Stimulated activated CD8-positive, alpha-beta memory T cell treated with anti-CD3 and anti-CD28 coated beads, Interleukin-15, amount 100 ng/mL, for 48 hours (primary cell): ENCODE results near the gene SYNE4.
A peak's percentile ranks its signal among the peaks of the same experiment; 100 is the strongest.
"Not testable (repeated sequence)": the region's sequence is repeated elsewhere in the genome, so short reads cannot be mapped to it uniquely, and the experiment has no call there.

Source experiments
- DNase-seq, 2 donors: peaks; one replicate each; pipeline ENCODE4 v3.0.0-alpha.2; 2020; ENCODE audit warnings: low read depth in 2 of 2

Gene SYNE4, protein sequence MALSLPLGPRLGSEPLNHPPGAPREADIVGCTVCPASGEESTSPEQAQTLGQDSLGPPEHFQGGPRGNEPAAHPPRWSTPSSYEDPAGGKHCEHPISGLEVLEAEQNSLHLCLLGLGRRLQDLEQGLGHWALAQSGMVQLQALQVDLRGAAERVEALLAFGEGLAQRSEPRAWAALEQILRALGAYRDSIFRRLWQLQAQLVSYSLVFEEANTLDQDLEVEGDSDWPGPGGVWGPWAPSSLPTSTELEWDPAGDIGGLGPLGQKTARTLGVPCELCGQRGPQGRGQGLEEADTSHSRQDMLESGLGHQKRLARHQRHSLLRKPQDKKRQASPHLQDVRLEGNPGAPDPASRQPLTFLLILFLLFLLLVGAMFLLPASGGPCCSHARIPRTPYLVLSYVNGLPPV

DNA sequence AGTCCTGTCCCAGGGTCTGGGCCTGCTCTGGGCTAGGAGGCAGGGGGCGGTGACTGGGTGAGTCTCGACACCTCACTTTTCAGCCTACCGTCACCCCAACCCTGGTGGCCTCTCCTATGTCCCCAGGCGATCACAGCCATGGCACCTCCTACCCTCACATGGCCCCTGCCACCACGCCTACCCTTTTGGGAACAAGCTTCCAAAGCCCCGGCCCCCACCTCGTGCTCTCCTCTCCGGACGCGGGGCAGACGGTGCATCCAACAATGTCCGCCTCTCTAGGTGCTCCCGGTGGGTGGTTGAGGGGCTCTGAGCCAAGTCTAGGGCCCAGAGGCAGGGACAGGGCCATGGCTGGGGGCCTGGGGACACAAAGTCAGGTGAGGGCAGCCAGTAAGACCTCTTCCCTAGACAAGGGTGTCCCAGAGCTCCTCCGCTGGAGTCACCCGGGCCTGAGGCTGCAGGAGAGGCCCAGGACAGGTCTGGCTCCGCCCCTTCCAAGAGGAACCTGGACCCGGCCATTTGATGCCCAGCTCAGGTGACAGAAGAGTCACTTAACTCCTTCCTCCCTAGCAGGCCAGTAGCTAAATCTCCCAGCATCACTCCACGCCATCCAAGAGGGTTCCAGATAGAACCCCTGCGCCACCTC, at the start of gene SYNE4:
Gene SYNE4 (minus strand): TSS at position 478 of the 643 bp plus-strand sequence. CDS start 132 bp downstream, at position 346.
- no peak for DNase-seq

DNA sequence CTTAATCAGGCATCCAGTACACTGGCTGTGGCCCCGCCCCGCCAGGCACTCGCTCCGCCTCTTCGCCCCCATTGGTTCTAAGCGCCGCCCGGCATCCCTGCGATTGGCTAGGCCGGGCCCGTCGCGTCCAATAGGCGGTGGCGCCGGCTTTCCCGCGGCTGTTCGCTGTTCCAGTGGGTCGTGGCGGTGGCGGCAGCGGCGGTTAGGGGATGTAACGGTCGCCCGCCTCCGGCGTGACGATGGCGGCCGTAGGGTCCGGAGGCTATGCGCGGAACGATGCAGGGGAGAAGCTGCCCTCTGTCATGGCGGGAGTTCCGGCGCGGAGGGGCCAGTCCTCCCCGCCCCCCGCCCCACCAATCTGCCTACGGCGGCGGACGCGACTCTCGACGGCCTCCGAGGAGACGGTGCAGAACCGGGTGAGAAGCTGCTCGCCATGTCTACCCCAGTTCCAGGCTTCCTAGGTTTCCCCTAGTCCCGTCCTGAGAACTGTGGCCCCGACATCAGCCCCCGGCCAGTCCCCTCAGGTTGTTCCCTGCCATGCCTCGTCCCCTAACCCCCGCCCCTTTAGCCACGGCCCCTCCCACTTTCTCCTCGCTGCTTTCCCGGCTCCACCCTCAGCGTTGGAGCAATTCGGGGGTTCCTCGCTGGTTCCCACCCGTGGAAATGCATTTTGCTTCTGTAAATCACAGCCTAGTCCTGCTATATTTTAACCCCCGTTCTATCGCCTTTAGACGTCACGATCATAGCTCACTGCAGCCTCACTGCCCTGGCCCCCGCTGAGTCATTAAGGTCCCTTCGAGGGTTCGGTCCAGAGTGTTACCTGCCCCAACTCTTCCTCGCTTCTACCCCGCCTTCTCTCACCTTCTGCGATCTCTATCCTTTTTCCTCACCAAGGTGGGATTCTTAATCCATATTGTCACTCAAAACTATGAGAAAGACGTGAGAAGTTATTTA, 46.4 kb upstream of the SYNE4 start, which contains the start of gene WDR62:
Gene WDR62 (plus strand): TSS at position 165 of the 954 bp plus-strand sequence. CDS start 75 bp downstream, at position 240.
- peak; percentile 91 to 93 for DNase-seq

DNA sequence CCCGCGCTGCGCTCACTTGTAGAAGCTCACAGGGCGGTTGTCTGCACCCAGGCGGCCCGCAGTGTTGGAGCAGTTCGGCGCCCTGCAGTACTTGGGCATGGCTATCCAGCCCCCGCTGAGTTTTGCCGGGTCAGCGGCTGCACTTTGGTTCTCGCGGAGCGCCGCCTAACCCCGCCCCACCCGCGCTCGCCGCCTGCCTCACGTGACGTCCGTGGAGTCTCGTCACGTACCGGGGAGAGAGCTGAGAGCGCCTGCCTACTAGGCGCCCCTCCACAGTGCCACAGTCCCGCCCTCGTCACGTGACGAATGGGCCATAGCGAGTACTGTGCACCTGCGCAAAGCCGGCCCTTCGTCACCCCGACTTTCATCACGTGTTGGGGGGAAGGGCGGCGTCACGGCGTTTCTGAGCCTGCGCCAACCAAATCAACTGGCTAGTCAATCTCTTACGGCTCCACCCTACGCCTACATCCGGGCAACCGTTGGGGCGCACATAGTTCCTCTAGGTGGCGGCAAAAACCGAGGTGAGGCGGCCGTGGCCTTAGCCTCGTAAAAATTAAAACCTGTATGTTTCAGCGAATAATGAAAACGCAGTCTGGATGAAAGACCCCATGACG, 45.6 kb upstream of the SYNE4 start, which contains the start of gene THAP8:
Gene THAP8 (minus strand): TSS at position 167 of the 614 bp plus-strand sequence. CDS start 68 bp downstream, at position 99.
- peak; percentile 100 for DNase-seq

DNA sequence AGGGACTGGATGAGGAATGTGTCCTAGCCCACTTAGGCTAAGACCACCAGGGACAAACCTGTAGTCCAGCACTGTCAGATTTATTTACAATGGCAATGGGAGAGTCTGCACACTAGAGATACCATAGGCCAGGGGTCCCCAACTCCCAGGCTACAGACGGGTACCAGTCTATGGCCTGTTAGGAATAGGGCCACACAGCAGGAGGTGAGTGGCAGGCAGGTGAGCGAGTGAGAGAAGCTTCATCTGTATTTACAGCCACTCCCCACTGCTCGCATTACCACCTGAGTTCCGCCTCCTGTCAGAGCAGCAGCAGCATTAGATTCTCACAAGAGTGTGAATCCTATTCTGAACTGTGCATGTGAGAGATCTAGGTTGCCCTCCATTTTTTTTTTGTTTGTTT, 43.0 kb upstream of the SYNE4 start:
- DNase-seq = no peak

DNA sequence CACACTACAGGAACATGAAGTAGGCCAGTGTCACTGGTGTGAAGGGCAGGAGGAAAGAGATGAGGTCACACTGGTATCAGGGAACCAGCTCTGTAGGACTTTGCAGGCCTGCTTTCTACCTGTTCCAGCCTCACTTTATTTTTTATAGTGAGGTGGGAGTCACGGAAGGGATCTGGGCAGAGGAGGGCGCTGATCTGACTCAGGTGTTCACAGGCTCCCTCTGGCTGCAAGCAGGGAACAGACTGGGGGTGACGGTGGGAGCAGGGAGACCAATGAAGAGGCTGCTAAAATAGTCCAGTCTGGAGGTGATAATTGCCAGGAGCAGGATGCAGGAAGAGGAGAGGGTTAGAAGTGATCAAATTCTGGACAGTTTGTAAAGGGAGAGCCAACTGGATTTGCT, 42.6 kb upstream of the SYNE4 start:
- DNase-seq = no peak

DNA sequence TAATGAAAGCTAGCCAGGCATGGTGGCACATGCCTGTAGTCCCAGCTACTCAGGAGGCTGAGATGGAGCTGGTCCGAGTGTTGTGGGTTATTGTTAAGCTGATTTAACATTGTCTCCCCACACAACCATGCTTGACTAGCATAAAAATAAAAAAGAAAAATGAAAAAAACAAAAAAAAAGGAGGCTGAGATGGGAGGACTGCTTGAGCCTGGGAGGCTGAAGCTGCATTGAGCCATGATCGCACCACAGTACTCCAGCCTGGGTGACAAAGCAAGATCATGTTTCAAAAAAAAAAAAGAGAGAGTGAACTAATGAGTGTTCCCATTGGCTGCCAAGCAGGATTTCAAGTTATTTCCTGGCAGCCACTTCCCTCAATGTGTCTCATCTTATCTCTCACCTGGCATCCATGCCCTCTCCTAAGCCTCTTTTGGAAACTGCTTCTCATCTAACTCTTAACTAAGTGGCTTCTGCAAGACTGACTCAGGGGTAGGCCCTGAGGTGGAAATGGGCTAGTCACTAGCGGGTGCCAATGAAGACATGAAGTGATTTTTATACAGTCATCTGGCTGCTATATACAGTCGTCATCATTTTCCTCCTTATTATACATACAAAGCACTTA, 40.6 kb upstream of the SYNE4 start:
- no peak for DNase-seq

DNA sequence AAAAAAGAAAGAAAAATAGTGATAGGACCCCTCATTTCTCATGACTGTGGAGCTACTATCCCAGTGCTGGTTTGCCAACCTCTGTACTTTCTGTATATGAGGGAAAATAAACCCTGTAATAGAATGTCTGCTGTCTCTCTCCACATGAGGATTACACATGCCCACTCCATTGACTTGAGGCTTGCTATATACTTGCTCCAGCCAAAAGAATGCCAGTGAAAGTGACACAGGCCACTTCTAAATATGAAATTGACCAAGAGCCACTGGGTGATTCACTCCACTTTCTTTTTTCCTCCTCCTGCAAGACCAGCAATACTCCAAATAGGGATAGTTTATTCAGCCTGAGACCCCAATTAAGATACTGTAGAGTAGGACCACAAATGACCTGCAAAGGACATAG, 39.2 kb upstream of the SYNE4 start:
- no peak for DNase-seq

DNA sequence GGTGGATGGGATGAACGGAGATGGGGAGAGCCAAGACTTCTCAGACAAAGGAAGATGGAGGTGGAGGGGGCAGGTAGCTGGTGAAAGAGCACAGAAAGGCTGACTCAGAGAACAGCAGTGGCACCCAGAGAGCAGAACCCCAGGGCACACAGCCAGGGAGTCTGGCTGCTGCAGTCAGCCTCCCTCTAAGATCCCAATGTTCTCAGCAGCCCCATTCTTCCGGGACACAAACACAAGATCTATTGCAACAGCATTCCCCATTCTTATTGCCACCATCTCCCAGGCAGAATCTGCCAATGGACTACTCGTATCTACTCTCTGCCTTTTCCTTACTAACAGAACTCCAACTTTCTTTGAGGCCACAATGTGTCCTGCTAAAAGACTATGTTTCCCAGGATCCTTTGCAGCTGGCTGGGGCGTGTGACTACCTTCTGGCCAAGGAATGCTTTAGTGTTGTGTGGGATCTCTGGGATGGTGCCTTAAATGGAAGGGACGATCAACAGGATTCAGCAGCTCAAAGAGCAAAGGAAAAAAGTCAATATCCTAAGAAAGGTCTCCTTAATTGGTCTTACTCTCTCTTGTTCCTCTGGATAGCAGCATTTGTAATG, 37.9 kb upstream of the SYNE4 start:
- DNase-seq = no peak

DNA sequence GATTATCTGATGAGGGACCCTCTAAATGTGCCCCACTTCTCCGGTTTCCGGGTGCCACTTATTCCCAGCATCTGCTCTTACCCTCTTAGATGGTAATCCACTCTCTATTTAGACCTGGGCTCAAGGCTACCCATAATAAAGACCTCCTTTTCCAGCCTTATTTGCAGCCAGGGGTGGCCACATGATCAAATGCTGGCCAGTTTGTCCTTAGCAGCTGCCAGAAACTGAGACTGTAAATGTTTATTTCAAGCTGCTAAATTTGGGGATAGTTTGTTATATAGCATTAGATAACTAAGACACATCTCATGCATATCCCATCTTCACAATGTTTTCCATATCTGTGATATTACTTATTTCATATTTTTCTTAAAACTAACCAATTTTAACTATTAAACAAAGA, 35.3 kb upstream of the SYNE4 start:
- no peak for DNase-seq

DNA sequence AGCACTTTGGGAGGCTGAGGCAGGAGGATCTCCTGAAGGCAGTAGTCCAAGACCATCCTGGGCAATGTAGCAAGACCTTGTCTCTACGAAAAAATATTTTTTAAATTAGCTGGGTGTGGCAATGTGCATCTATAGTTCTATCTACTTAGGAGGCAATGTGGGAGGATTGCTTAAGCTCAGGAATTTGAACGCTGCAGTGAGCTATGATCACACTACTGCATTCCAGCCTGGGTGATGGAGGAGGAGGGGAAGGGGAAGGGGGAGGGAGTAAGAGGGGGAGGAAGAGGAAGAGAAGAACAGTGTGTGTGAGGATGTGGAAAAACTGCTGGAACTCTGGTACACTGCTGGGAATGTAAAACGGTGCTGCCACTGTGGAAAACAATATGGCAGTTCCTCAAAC, 33.2 kb upstream of the SYNE4 start:
- no peak for DNase-seq

DNA sequence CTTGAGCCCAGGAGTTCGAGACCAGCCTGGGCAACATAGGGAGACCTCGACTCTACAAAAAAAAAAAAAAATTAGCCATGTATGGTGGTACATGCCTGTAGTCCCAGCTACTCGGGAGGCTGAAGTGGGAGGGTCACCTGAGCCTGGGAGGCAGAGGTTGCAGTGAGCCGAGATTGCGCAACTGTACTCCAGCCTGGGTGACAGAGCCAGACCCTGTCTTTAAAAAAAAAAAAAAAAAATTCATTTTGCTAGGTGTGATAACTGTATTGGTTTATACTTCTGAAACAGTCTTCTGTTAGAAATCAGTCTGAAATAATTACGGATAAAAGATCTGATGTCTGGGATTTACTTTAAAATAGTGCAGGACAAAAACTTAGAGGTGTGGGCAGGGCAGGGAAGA, 32.5 kb upstream of the SYNE4 start:
- not testable (repeated sequence) for DNase-seq

DNA sequence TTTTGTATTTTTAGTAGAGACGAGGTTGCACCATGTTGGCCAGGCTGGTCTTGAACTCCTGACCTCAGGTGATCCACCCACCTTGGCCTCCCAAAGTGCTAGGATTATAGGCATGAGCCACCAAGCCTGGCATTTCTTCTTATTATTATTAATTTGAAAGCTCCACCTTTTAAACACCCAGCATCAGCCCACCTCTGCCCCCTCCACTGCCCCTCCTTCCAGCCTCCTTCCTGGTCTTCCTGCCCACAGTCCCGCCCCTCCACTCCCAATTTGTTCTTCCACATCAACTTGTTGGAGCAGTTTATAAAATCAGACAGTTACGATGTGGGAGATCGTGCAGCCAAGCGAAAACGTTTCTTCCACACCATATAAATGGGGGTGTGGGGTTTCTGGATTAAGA, 31.9 kb upstream of the SYNE4 start:
- DNase-seq = no peak

DNA sequence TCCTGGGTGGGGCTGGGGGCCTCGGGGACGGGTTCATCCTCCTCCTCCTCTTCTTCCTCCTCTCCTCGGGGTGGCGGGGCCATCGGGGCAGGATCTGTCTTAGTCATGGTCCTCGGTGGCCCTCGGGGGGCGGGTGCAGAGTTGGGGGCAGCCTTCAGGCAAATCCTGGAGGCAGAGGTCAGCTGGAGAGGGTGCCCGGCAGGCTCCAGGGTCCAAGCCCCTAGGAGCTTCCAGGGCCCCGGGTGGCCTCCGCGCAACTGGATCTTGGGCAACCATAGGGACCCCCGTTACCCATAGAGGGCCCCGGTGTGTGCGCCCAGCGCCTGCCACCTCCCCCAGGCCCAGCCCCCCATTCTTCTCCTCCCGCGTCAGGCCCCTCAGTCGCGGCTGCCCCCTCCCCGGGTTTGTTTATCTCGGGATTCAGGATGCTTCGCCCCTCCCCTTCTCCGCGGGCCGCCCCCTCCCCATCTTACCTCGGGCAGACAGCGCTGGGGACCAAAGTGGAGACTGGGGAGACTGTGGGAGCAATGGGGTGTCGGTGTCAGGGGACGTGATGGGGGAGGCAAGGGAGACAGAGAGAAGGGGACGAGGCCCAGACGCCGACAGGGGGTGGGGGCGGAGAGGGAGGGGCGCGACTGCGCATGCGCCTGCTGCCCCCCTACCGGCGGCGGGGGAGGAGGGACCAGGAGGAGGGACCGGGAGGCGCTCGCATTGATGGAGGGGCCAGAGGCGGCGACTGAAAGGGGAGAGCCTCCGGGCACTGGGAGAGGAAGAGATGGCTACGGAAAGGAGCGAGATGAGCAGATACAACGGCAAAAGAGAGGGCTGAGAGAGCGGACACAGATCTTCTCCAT, 23.9 kb upstream of the SYNE4 start, which contains the start of gene CLIP3:
Gene CLIP3 (minus strand): TSS at position 623 of the 854 bp plus-strand sequence. CDS start 516 bp downstream, at position 107.
- DNase-seq = peak; percentile 31 to 40

DNA sequence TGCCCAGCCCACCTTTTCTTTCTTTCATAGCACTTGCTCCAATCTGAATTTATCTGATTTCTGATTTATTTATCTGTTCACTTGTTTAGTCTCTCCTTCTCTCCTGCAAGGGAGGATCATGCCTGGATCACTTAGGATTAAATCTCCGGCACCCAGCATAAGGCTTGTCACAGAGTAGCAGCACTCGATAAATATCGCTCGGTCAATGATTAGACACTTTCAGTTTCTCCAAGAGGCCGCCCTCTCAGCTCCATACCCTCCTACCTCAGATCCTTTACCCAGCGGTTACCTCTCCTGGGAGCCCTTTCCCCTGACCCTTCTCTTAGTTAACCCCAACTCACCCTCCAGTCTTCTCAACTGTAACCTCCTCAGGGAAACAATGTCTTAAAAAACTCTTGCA, 22.7 kb upstream of the SYNE4 start:
- no peak for DNase-seq

DNA sequence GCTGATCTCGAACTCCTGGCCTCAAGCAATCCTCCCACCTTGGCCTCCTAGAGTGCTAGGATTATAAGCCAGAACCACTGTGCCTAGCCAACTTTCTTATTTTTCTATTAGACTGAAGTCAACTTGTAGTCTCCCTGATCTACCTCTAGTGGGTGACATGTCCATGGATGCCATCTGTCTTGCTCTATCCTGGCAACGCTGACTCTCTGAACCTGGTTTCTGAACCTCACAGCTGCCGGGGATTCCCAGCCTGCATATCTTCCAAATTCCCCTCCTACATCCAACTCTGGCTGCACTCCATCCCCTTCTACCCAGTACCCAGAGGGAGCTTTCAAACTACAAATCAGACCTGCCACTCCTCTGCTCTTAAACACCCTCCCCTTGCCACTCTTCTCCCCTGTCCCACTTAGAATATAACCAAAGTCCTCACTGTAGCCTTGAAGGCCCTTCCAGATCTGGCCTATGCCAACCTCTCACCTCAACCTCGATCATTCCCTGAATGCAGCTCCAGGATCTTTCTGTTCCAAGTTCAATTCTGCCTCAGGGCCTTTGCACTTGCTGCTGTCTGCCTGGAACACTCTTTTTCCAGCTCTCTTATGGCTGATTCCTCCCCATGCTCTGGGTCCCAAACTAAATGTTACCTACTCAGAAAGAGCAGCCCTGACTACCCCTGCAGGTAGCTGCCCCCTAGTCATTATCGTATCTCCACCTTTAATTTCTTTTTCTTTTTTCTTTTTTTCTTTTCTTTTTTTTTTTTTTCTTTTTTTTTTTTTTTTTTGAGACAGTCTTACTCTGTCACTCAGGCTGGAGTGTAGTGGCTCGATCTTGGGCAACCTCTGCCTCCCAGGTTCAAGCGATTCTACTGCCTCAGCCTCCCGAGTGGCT, 21.9 kb upstream of the SYNE4 start:
- no peak for DNase-seq

DNA sequence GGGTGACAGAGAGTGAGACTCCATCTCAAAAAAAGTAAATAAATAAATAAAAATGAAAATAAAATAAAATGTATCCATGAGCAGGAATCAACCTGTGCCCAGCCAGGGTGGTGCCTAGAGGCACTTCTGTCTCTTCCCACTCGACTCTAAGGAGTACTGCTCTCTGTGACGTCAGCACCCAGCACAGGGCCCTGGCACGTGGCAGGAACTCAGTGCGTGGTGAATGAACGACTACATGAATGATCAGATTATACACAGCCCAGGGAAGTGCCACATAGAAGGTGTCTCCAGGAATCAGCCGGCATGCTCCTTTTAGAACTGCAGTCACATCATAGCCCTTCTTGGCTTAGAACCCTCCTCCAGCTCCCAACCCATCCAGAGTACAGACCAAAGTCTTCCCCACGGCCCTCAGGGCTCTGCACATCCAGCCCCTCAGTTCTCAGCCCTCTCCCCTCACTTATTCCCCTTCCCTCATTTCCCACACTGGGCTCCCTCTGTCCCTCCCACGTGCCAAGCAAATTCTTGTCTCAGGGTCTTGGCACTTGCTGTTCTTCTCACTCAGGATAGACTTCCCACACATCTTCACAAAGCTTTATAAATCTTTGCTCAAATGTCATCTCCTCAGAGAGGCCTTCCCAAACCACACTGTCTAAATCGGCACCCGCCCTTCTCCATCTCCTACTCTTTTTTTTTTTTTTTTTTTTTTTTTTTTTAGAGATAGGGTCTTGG, 19.9 kb upstream of the SYNE4 start:
- DNase-seq = no peak

DNA sequence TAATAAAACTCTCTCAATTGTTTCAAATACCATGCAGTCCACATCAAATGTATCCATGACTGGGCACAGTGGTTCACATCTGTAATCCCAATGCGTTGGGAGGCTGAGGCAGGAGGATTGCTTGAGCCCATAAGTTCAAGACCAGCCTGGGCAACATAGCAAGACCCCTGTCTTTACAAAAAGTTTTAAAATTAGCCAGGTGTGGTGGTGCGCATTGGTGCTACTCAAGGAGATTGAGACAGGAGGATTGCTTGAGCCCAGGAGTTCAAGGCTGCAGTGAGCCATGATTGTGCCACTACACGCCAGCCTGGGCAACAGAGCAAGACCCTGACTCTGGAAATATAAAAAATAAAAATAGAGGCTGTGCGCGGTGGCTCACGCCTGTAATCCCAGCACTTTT, 19.1 kb upstream of the SYNE4 start:
- no peak for DNase-seq
